ENCODE results near the gene GSK3B.

GRCh38 chr3:120025520-120025919 lies 68.7 kb downstream of the GSK3B start:
- TF ChIP-seq CTCF (IDR thresholded peaks at IDR 0.05): no peak
- TF ChIP-seq POLR2A (IDR thresholded peaks at IDR 0.05): no peak
